Lung (tissue), 12 donors: ENCODE data around the gene IGSF21. TPM values are rescaled to one million over a fixed set of nuclear protein-coding genes. Genes with fewer than 3 reads are reported as not detected.

Experiments used
- ATAC-seq: fragments of 200-7000 bp; cut with Tn5 transposase; one replicate; pipeline ENCODE4 v1.9.1; 2020; ENCODE audit warnings: moderate number of reproducible peaks; ENCODE audit not compliant: insufficient read depth, low FRiP score
- DNase-seq, 3 donors: peaks; one replicate each; pipeline ENCODE4 v3.0.0-alpha.2; 2013 to 2017
- H3K27ac ChIP-seq, 2 donors: one replicate each; pipeline ENCODE4 v1.5.1; 2013; ENCODE audit warnings: mild to moderate bottlenecking in 2 of 2, moderate library complexity in 2 of 2, control low read depth in 1 of 2, inconsistent platforms in 1 of 2, low read depth in 1 of 2, low read length in 1 of 2
- H3K27me3 ChIP-seq, 3 donors: one replicate each; pipeline ENCODE4 v1.5.1; 2013; ENCODE audit warnings: low read length in 2 of 3; ENCODE audit not compliant: control insufficient read depth in 3 of 3, insufficient read depth in 3 of 3
- H3K36me3 ChIP-seq, 4 donors: one replicate each; pipeline ENCODE4 v1.5.1; 2013; ENCODE audit warnings: low read length in 4 of 4, mild to moderate bottlenecking in 1 of 4, moderate library complexity in 1 of 4; ENCODE audit not compliant: control insufficient read depth in 4 of 4, insufficient read depth in 4 of 4
- H3K4me1 ChIP-seq, 5 donors: one replicate each; pipeline ENCODE4 v1.5.1; 2013; ENCODE audit warnings: low read length in 5 of 5, mild to moderate bottlenecking in 2 of 5, moderate library complexity in 1 of 5; ENCODE audit not compliant: control insufficient read depth in 5 of 5, insufficient read depth in 5 of 5
- H3K4me3 ChIP-seq: one replicate; pipeline ENCODE4 v1.5.1; 2013; ENCODE audit warnings: mild to moderate bottlenecking, control low read depth, moderate library complexity
- H3K9ac ChIP-seq, 2 donors: one replicate each; pipeline ENCODE4 v1.5.1; 2013; ENCODE audit warnings: low read length in 2 of 2, control low read depth in 1 of 2; ENCODE audit not compliant: insufficient read depth in 1 of 2
- H3K9me3 ChIP-seq, 4 donors: one replicate each; pipeline ENCODE4 v1.5.1; 2013; ENCODE audit warnings: low read length in 3 of 4, mild to moderate bottlenecking in 1 of 4, moderate library complexity in 1 of 4; ENCODE audit not compliant: control insufficient read depth in 4 of 4, insufficient read depth in 3 of 4
- CTCF ChIP-seq: IDR thresholded peaks from 2 replicates; pipeline ENCODE4 v1.5.1; 2012; ENCODE audit warnings: mild to moderate bottlenecking; ENCODE audit errors: control extremely low read depth, extremely low read depth
- WGBS, 2 donors: extraction: QIAGEN DNeasy Blood & Tissue Kit; methylation state at CpG; one replicate each; pipeline ENCODE4 v1.1.7; 2013; 5-methylcytosine and 5-hydroxymethylcytosine counted together
- polyA plus RNA-seq, 2 donors: library from polyadenylated mRNA; stranded (reverse); fragments of 200-250 nt; gene quantifications; one replicate each; pipeline ENCODE4 v1.2.1, GENCODE V29; 2013
- total RNA-seq, 2 donors: library from RNA; depleted of rRNA in 1 of 2; stranded (reverse); fragments of >200 nt in 1 of 2; gene quantifications; one replicate each; pipeline ENCODE4 v1.2.1, GENCODE V29; 2014 to 2021
- donor health status: control.
- donor health status: control.
- donor health status: Bipolar disorder and iron deficiency.
- donor health status: healthy.
- donor health status: DM: yes; HTN: yes; CAD: no.

The IGSF21 gene
- total and polyA plus RNA-seq, 4 donors: 0.18 to 2.6 (median 0.62) TPM

- ATAC-seq (no peak), DNase-seq (no peak)
- peaks cover 0 to 3% (median 0%) of the 10 kb centered on the region in 4 donors for H3K9me3 ChIP-seq
- H3K9ac ChIP-seq: no peak overlapping the region
- no peaks in the 10 kb centered on the region for H3K4me1 ChIP-seq
- WGBS, 2 donors: 80 to 83% methylated on average over 5 of the region's 5 CpGs
- TF ChIP-seq CTCF: no peak
- H3K36me3 ChIP-seq: no peaks in the 10 kb centered on the region
- H3K27me3 ChIP-seq: peaks cover 0 to 9% (median 0%) of the 10 kb centered on the region in 3 donors
- H3K27ac ChIP-seq: no peak overlapping the region
- H3K4me3 ChIP-seq: no peak overlapping the region
These were observed 40.9 kb downstream of the IGSF21 start for GRCh38 chr1:18148461-18148860.

- H3K4me3 ChIP-seq: no peak overlapping the region
- 64 to 75% methylated on average over 19 of the region's 19 CpGs for WGBS, 2 donors
- H3K9ac ChIP-seq: no peak overlapping the region
- no peaks in the 10 kb centered on the region for H3K4me1 ChIP-seq
- ATAC-seq (no peak), DNase-seq (no peak)
- no peak overlapping the region for H3K27ac ChIP-seq
- no peak for TF ChIP-seq CTCF
- H3K9me3 ChIP-seq: peaks cover 0 to 3% (median 0%) of the 10 kb centered on the region in 4 donors
- H3K36me3 ChIP-seq: no peaks in the 10 kb centered on the region
- H3K27me3 ChIP-seq: peaks cover 0 to 9% (median 0%) of the 10 kb centered on the region in 3 donors
These were observed 41.5 kb downstream of the IGSF21 start for GRCh38 chr1:18149027-18149641.

- H3K4me1 ChIP-seq: no peaks in the 10 kb centered on the region
- H3K27ac ChIP-seq: no peak overlapping the region
- WGBS, 2 donors: 64 to 69% methylated on average over 8 of the region's 8 CpGs
- peaks cover 0 to 3% (median 0%) of the 10 kb centered on the region in 4 donors for H3K9me3 ChIP-seq
- no peak overlapping the region for H3K9ac ChIP-seq
- H3K27me3 ChIP-seq: no peaks in the 10 kb centered on the region
- no peak overlapping the region for H3K4me3 ChIP-seq
- H3K36me3 ChIP-seq: no peaks in the 10 kb centered on the region
- TF ChIP-seq CTCF: no peak
- DNase-seq (no peak), ATAC-seq (no peak)
These were observed 44.0 kb downstream of the IGSF21 start for GRCh38 chr1:18151436-18152122.
